K562 (cell line): ENCODE data around the gene FKBP2. TPM values are rescaled to one million over a fixed set of nuclear protein-coding genes. Genes with fewer than 3 reads are reported as not detected.

ENCODE experiments used
- BRF2 ChIP-seq: IDR thresholded peaks from 3 replicates; pipeline ENCODE4 v1.6.1; 2011; ENCODE audit warnings: borderline replicate concordance, mild to moderate bottlenecking; ENCODE audit not compliant: insufficient read length, insufficient read depth
- CCNT2 ChIP-seq: IDR thresholded peaks from 2 replicates; pipeline ENCODE4 v1.6.1; 2011; ENCODE audit warnings: borderline replicate concordance, low read depth, mild to moderate bottlenecking, moderate library complexity, mixed read lengths, low read length; ENCODE audit not compliant: insufficient read length; ENCODE audit errors: extremely low read depth
- CTCFL ChIP-seq: IDR thresholded peaks from 2 replicates; pipeline ENCODE4 v1.6.1; 2011; ENCODE audit warnings: borderline replicate concordance, low read depth, mild to moderate bottlenecking, moderate library complexity, low read length; ENCODE audit not compliant: insufficient read depth, poor library complexity, severe bottlenecking
- EP400 ChIP-seq: fragments of 450-650 bp; IDR thresholded peaks from 2 replicates; pipeline ENCODE4 v1.6.1; 2017; ENCODE audit warnings: antibody characterized with exemption, mild to moderate bottlenecking, moderate library complexity
- ETS1 ChIP-seq: conservative IDR thresholded peaks from 2 replicates; pipeline ENCODE4 v1.6.1; 2011; ENCODE audit warnings: low read depth, mild to moderate bottlenecking, low read length; ENCODE audit not compliant: control insufficient read depth
- HLTF ChIP-seq: fragments of 450-650 bp; IDR thresholded peaks from 2 replicates; pipeline ENCODE4 v1.6.1; 2016
- KLF16 ChIP-seq: IDR thresholded peaks from 2 replicates; pipeline ENCODE4 v1.6.1; 2016; ENCODE audit warnings: antibody characterized with exemption
- LARP7 ChIP-seq: fragments of 450-650 bp; IDR thresholded peaks from 2 replicates; pipeline ENCODE4 v1.6.1; 2016
- MAZ ChIP-seq, 2 experiments: fragments of 450-650 bp in 1 of 2; sonication (generic) in 1 of 2; formaldehyde crosslinking; IDR thresholded peaks in 1 of 2; conservative IDR thresholded peaks in 1 of 2; 2 replicates each; pipeline versions ENCODE4 v1.4.0 to v1.5.0; 2020; ENCODE audit warnings: mild to moderate bottlenecking in 1 of 2, missing genetic modification reagents in 1 of 2
- NCOA4 ChIP-seq: fragments of 450-650 bp; IDR thresholded peaks from 2 replicates; pipeline ENCODE4 v1.6.1; 2018; ENCODE audit warnings: mild to moderate bottlenecking; ENCODE audit not compliant: partially characterized antibody
- RBM34 ChIP-seq: fragments of 200-400 bp; formaldehyde crosslinking; IDR thresholded peaks from 2 replicates; pipeline ENCODE4 v1.6.1; 2018; ENCODE audit warnings: low read length, borderline replicate concordance; ENCODE audit not compliant: insufficient read depth
- RBM39 ChIP-seq: fragments of 200-400 bp; formaldehyde crosslinking; optimal IDR thresholded peaks from 2 replicates; pipeline ENCODE3; 2018; ENCODE audit warnings: low read depth, low read length
- SMARCA5 ChIP-seq: fragments of 450-650 bp; IDR thresholded peaks from 2 replicates; pipeline ENCODE4 v1.6.1; 2016
- SRF ChIP-seq, 2 experiments: fragments of 250-450, 450-650 bp in 1 of 2; sonication (Bioruptor Pico) in 1 of 2; sonication (generic) in 1 of 2; formaldehyde crosslinking; IDR thresholded peaks; 2 replicates each; pipeline versions ENCODE4 v1.5.0 to v1.5.1; 2020 to 2022; ENCODE audit warnings: mild to moderate bottlenecking in 1 of 2, missing genetic modification reagents in 1 of 2
- SRSF9 ChIP-seq: fragments of 200-400 bp; formaldehyde crosslinking; IDR thresholded peaks from 2 replicates; pipeline ENCODE4 v1.6.1; 2017; ENCODE audit warnings: low read depth, low read length, borderline replicate concordance
- TFAM ChIP-seq: fragments of 250-450 bp; sonication (Bioruptor Pico); conservative IDR thresholded peaks from 2 replicates; pipeline ENCODE4 v1.5.0; 2021; ENCODE audit warnings: mild to moderate bottlenecking, moderate library complexity
- polyA plus RNA-seq, 8 experiments: library from polyadenylated mRNA; depleted of rRNA in 4 of 8; stranded (reverse) in 5 of 8; unstranded in 3 of 8; fragments of >200 nt; fragmentation: Nextera tagmentation in 2 of 8; fragmentation: Illumina TruSeq in 1 of 8; extraction: Ambion mirVana in 2 of 8; extraction: Trizol in 1 of 8; gene quantifications; 2 replicates each; pipeline versions ENCODE4 v1.2.1 to v1.2.3, GENCODE V29; 2011 to 2014; ENCODE audit warnings: inconsistent platforms in 1 of 8, missing spikeins in 1 of 8
- total RNA-seq, 7 experiments: library from RNA; depleted of rRNA in 6 of 7; stranded (reverse); fragments of >200 nt in 6 of 7; fragmentation: Illumina TruSeq in 2 of 7; extraction: Trizol in 2 of 7; gene quantifications; 2 replicates each; pipeline versions ENCODE4 v1.2.1 to v1.2.3, GENCODE V29; 2011 to 2021; ENCODE audit warnings: low replicate concordance in 1 of 7
- TF ChIP-seq, protein P1 (sequence below): sonication (generic); formaldehyde crosslinking; IDR thresholded peaks from 2 replicates; pipeline ENCODE4 v1.9.0; 2022; ENCODE audit warnings: mild to moderate bottlenecking, missing genetic modification reagents
- TF ChIP-seq, protein P2 (sequence below): fragments of 250-450 bp; sonication (Bioruptor Pico); IDR thresholded peaks from 2 replicates; pipeline ENCODE4 v1.4.0; 2020; ENCODE audit warnings: borderline replicate concordance
- TF ChIP-seq, protein P3 (sequence below): sonication (generic); formaldehyde crosslinking; IDR thresholded peaks from 2 replicates; pipeline ENCODE4 v1.9.0; 2022; ENCODE audit warnings: mild to moderate bottlenecking, missing genetic modification reagents

The FKBP2 gene
- total and polyA plus RNA-seq, 9 of the 15 experiments (the other 6 are each of a cell fraction or from before 2014, with no cell fraction given), result 3.5 to 151 (median 58.1) TPM

GRCh38 chr11:64246871-64247728 lies 6.2 kb downstream of the FKBP2 start, which contains the start of gene PPP1R14B (continued):
- TF ChIP-seq MAZ (CRISPR knock-in tag; conservative IDR thresholded peaks at IDR 0.05 in 1 of 2, IDR thresholded peaks at IDR 0.05 in 1 of 2), result peak; percentile 91 to 92
- TF ChIP-seq SRSF9, result no peak
- TF ChIP-seq CCNT2, result peak; percentile 83
- TF ChIP-seq HLTF, result no peak
- 0 out of 2 replicates have a peak, but pooled peaks have one; percentile 3 for TF ChIP-seq KLF16
- TF ChIP-seq, protein P1, sequence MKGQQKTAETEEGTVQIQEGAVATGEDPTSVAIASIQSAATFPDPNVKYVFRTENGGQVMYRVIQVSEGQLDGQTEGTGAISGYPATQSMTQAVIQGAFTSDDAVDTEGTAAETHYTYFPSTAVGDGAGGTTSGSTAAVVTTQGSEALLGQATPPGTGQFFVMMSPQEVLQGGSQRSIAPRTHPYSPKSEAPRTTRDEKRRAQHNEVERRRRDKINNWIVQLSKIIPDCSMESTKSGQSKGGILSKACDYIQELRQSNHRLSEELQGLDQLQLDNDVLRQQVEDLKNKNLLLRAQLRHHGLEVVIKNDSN (CRISPR knock-in tag), result peak; percentile 69
- TF ChIP-seq, protein P2, sequence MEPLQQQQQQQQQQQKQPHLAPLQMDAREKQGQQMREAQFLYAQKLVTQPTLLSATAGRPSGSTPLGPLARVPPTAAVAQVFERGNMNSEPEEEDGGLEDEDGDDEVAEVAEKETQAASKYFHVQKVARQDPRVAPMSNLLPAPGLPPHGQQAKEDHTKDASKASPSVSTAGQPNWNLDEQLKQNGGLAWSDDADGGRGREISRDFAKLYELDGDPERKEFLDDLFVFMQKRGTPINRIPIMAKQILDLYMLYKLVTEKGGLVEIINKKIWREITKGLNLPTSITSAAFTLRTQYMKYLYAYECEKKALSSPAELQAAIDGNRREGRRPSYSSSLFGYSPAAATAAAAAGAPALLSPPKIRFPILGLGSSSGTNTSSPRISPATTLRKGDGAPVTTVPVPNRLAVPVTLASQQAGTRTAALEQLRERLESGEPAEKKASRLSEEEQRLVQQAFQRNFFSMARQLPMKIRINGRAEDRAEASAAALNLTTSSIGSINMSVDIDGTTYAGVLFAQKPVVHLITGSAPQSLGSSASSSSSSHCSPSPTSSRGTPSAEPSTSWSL (CRISPR knock-in tag), result no peak
- TF ChIP-seq NCOA4, result no peak
- no peak for TF ChIP-seq RBM34
- TF ChIP-seq SRF (CRISPR knock-in tag; IDR thresholded peaks at IDR 0.05), result peak in 1 of 2 experiments; percentile 72; a peak in 1 of 4 replicates
- peak; percentile 62 for TF ChIP-seq RBM39
- TF ChIP-seq LARP7, result no peak
- peak; percentile 91 for TF ChIP-seq SMARCA5
- TF ChIP-seq ETS1, result peak; percentile 98
- peak; percentile 89 for TF ChIP-seq CTCFL
- no peak for TF ChIP-seq BRF2
- no peak for TF ChIP-seq TFAM (CRISPR knock-in tag)
- TF ChIP-seq, protein P3, sequence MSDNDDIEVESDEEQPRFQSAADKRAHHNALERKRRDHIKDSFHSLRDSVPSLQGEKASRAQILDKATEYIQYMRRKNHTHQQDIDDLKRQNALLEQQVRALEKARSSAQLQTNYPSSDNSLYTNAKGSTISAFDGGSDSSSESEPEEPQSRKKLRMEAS, result peak; percentile 97
- TF ChIP-seq EP400, result peak; percentile 95
